DND-41 (cell line): ENCODE data around the gene PRUNE1.

ENCODE experiments used
- EZH2 ChIP-seq: IDR thresholded peaks from 3 replicates; pipeline ENCODE4 v1.6.1; 2012; ENCODE audit warnings: borderline replicate concordance, low read depth, mild to moderate bottlenecking, moderate library complexity, low read length, inconsistent platforms; ENCODE audit not compliant: severe bottlenecking
- TF ChIP-seq, protein P1 (sequence below): IDR thresholded peaks from 2 replicates; pipeline ENCODE4 v1.5.1; 2012; ENCODE audit warnings: borderline replicate concordance, low read length, moderate library complexity, mild to moderate bottlenecking; ENCODE audit not compliant: poor library complexity, severe bottlenecking; ENCODE audit errors: extremely low read depth

DNA sequence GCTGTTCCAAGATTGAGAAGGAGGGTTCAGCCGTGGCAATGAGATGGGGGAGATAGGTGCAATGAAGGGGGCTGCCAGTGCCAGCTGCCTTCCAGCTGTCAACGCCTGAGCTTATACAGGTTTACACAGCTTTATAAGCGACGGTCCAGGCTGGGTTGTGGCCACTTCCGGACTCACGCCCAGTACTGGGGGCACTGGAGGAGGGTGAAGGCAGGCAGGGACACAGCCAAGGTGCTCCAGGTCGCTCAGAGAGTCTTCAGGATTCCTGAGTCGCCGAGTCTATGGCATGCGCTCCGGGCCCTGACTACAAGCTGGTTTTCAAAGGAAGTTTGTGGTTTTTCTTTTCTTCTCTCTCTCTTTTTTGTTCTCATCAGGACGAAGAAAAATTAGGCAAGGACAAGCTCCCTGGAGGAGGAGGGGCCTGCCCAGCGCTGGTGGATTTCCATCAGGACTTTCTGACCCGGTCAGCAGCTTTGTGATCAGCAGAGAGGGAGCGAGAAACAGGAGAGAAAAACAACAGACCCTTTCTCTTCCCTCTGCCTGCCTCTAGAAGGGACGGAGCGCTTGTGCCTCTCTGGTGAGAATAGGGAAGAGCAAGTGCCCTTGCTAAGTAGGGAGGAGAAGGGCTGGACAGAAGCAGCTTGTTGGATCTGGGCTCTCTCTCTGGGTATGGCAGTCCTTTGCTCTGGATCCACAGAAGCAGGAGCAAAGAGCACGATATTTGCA is 1.8 kb upstream of the PRUNE1 start, which contains the start of gene MINDY1:
- TF ChIP-seq, protein P1, sequence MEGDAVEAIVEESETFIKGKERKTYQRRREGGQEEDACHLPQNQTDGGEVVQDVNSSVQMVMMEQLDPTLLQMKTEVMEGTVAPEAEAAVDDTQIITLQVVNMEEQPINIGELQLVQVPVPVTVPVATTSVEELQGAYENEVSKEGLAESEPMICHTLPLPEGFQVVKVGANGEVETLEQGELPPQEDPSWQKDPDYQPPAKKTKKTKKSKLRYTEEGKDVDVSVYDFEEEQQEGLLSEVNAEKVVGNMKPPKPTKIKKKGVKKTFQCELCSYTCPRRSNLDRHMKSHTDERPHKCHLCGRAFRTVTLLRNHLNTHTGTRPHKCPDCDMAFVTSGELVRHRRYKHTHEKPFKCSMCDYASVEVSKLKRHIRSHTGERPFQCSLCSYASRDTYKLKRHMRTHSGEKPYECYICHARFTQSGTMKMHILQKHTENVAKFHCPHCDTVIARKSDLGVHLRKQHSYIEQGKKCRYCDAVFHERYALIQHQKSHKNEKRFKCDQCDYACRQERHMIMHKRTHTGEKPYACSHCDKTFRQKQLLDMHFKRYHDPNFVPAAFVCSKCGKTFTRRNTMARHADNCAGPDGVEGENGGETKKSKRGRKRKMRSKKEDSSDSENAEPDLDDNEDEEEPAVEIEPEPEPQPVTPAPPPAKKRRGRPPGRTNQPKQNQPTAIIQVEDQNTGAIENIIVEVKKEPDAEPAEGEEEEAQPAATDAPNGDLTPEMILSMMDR = peak; percentile 67
- TF ChIP-seq EZH2 = no peak
